Measurements from ENCODE around the gene CYBC1.
"Not testable (repeated sequence)": the region's sequence is repeated elsewhere in the genome, so short reads cannot be mapped to it uniquely, and the experiment has no call there.

- TF ChIP-seq CTCF (IDR thresholded peaks at IDR 0.05); EZH2 (IDR thresholded peaks at IDR 0.05; ENCODE audit: borderline replicate concordance, insufficient read depth, low read depth, low read length, poor library complexity, severe bottlenecking): not testable (repeated sequence)
These were observed 38.5 kb downstream of the CYBC1 start for GRCh38 chr17:82412081-82412480.

Data from B cell (primary cell).